ENCODE results near the gene ACMSD. TPM values are rescaled to one million over a fixed set of nuclear protein-coding genes. Genes with fewer than 3 reads are reported as not detected.

The ACMSD gene
- polyA plus RNA-seq, 1 experiment, result not detected

GRCh38 chr2:134866498-134867099 is 28.2 kb downstream of the ACMSD start:
- H3K4me3 ChIP-seq (ENCODE audit: low read depth, low read length), result no peak overlapping the region
- H3K27me3 ChIP-seq (ENCODE audit: control insufficient read depth, insufficient read depth, low read length), result no peaks in the 10 kb centered on the region
- no peaks in the 10 kb centered on the region; the same call in 1 of the 2 replicates for H3K9me3 ChIP-seq (ENCODE audit: control insufficient read depth, insufficient read depth, low read length)
- DNase-seq (ENCODE audit: low read depth, low spot score), result peak; percentile 41
- ChIA-PET POLR2A (no interaction called here), CTCF (no interaction called here)
- TF ChIP-seq, protein P1, sequence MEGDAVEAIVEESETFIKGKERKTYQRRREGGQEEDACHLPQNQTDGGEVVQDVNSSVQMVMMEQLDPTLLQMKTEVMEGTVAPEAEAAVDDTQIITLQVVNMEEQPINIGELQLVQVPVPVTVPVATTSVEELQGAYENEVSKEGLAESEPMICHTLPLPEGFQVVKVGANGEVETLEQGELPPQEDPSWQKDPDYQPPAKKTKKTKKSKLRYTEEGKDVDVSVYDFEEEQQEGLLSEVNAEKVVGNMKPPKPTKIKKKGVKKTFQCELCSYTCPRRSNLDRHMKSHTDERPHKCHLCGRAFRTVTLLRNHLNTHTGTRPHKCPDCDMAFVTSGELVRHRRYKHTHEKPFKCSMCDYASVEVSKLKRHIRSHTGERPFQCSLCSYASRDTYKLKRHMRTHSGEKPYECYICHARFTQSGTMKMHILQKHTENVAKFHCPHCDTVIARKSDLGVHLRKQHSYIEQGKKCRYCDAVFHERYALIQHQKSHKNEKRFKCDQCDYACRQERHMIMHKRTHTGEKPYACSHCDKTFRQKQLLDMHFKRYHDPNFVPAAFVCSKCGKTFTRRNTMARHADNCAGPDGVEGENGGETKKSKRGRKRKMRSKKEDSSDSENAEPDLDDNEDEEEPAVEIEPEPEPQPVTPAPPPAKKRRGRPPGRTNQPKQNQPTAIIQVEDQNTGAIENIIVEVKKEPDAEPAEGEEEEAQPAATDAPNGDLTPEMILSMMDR (IDR thresholded peaks at IDR 0.05; ENCODE audit: low read depth, low read length), result no peak
- peak overlapping the region; percentile 66 for H3K27ac ChIP-seq (ENCODE audit: low read depth, low read length)

- no peaks in the 10 kb centered on the region for H3K9me3 ChIP-seq (ENCODE audit: control insufficient read depth, insufficient read depth, low read length)
- no peak overlapping the region for H3K27ac ChIP-seq (ENCODE audit: low read depth, low read length)
- ChIA-PET POLR2A (interaction anchor here (0.6 kb wide), 1 partner anchor 60 kb away, joined by 3 read pairs; no protein-coding TSS in a partner anchor), CTCF (no interaction called here)
- H3K27me3 ChIP-seq (ENCODE audit: control insufficient read depth, insufficient read depth, low read length), result no peaks in the 10 kb centered on the region
- peak; percentile 55 for DNase-seq (ENCODE audit: low read depth, low spot score)
- TF ChIP-seq, protein P1 (IDR thresholded peaks at IDR 0.05; ENCODE audit: low read depth, low read length), result no peak
- H3K4me3 ChIP-seq (ENCODE audit: low read depth, low read length), result no peak overlapping the region
These were observed 31.7 kb downstream of the ACMSD start for GRCh38 chr2:134869946-134870736.

DNA sequence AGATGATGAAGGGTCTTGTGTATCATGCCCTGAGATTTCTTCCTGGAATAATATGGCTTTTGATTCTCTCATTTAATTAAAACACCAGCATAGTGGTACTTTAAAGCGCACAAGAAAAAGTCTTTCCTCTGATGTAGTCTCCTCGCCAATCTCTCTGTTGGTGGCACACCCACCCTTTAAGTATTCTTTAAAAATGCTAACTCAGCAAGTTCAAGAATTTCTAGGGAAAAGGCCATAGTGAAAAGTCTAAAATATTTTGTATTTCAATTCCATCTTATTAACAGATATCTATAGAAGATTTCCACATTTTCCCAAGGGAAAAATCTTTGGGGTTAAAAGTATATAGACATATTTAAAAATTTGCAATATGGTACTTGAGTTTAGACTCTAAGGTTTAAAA is 34.7 kb downstream of the ACMSD start:
- H3K27me3 ChIP-seq (ENCODE audit: control insufficient read depth, insufficient read depth, low read length), result no peaks in the 10 kb centered on the region
- no peak overlapping the region for H3K27ac ChIP-seq (ENCODE audit: low read depth, low read length)
- H3K9me3 ChIP-seq (ENCODE audit: control insufficient read depth, insufficient read depth, low read length), result no peaks in the 10 kb centered on the region
- H3K4me3 ChIP-seq (ENCODE audit: low read depth, low read length), result no peak overlapping the region
- DNase-seq (ENCODE audit: low read depth, low spot score), result no peak
- TF ChIP-seq, protein P1 (IDR thresholded peaks at IDR 0.05; ENCODE audit: low read depth, low read length), result no peak
- ChIA-PET CTCF (no interaction called here), POLR2A (no interaction called here)

DNA sequence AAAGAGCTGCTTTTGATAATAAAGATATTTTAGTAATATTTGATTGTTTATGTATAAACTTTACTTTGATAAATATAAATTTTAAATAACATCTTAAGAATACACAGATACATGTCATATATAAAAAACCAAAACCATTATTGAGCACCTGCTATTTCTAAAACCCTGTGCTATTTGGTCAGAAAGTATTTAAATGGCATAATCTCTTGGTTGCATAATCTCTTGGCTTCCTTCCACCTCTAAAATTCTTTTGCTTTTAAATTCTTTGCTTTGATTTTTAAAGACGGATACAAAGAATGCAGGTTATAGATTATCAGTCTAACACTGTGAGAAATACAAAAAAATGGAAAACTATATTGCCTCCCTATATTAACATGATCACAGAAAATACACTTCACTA is 36.9 kb downstream of the ACMSD start:
- H3K9me3 ChIP-seq (ENCODE audit: control insufficient read depth, insufficient read depth, low read length), result no peaks in the 10 kb centered on the region
- POLR2A ChIA-PET, result no interaction called here
- CTCF ChIA-PET, result interaction anchor here (1.6 to 2.0 kb wide), 2 partner anchors 23 to 424 kb away, joined by 3 to 4 read pairs; no protein-coding TSS in a partner anchor
- no peak overlapping the region for H3K4me3 ChIP-seq (ENCODE audit: low read depth, low read length)
- DNase-seq (ENCODE audit: low read depth, low spot score), result no peak
- no peaks in the 10 kb centered on the region for H3K27me3 ChIP-seq (ENCODE audit: control insufficient read depth, insufficient read depth, low read length)
- TF ChIP-seq, protein P1 (IDR thresholded peaks at IDR 0.05; ENCODE audit: low read depth, low read length), result no peak
- no peak overlapping the region for H3K27ac ChIP-seq (ENCODE audit: low read depth, low read length)

GRCh38 chr2:134882773-134883172 is 44.4 kb downstream of the ACMSD start:
- ChIA-PET POLR2A (no interaction called here), CTCF (no interaction called here)
- Histone ChIP-seq H3K9me3 (ENCODE audit: control insufficient read depth, insufficient read depth, low read length) (no peaks in the 10 kb centered on the region), H3K27ac (ENCODE audit: low read depth, low read length) (no peak overlapping the region), H3K27me3 (ENCODE audit: control insufficient read depth, insufficient read depth, low read length) (no peaks in the 10 kb centered on the region), H3K4me3 (ENCODE audit: low read depth, low read length) (no peak overlapping the region)
- TF ChIP-seq, protein P1 (IDR thresholded peaks at IDR 0.05; ENCODE audit: low read depth, low read length), result no peak
- no peak for DNase-seq (ENCODE audit: low read depth, low spot score)
